GM19324 (cell line): ENCODE data around the gene STK11.
"Not testable (repeated sequence)": the region's sequence is repeated elsewhere in the genome, so short reads cannot be mapped to it uniquely, and the experiment has no call there.

Source experiments
- ATAC-seq: cut with Tn5 transposase; IDR thresholded peaks from one replicate; pipeline ENCODE4 v1.9.1; 2021; ENCODE audit warnings: mild to moderate bottlenecking, moderate library complexity; ENCODE audit not compliant: unreplicated experiment, low FRiP score

STK11 gene

DNA sequence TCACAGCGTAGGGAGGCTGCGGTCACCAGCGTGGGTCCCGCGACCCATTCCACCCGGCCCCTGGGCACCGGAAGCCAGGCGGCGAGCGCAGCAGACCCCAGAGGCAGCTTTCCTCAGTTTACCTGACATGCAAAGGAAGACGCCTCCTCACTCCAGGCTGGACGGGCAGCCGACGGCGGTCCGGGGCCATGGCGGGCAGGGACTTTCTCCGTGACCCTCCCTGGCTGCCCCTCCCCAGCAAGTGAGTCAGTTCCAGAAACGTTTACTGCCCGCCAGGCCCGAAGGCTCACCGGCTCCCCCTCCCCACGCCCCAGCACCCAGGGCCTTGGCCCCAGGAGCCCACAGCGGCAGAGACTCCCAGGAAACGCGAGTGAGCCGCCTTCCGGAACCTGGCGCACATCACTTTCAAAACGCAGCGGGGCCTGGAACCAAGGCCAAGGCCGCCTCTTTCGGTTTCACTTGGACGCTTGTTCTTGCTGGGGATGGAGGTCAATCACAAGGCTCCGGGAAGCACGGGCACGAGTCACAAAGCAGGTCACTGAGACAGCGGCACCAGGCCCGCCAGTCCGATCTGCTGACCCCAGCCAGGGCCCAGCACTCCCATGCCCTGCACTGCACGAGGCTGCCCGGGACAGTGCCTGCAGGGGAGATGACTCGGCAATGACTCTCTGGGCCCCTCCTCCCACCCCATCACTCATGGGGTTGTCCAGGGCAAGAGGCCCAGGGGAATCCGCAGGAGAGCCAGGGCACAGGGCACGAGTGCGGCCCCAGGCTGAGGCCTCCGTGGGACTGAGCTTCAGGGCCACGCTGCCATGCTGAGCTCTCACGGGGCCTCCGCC lies 36.8 kb upstream of the STK11 start:
- no peak for ATAC-seq

DNA sequence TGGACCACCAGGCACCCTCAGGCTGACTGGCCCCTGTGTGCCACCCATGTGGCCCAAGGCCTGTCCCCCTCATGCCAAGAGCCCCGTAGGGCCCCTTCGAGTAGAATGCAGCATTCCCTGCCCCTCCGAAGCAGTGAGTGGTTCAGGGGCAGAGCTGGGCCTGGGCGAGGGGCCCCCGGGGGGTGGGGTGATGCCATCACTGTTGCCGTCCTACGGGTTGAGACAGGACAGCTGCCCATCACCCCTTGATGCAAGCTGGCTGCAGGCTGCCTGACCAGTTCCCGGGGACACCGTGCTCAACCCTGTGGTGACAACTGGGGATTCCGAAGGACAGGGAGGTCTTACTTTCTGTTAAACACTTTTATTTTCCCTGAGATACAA lies 36.2 kb upstream of the STK11 start:
- ATAC-seq: no peak

DNA sequence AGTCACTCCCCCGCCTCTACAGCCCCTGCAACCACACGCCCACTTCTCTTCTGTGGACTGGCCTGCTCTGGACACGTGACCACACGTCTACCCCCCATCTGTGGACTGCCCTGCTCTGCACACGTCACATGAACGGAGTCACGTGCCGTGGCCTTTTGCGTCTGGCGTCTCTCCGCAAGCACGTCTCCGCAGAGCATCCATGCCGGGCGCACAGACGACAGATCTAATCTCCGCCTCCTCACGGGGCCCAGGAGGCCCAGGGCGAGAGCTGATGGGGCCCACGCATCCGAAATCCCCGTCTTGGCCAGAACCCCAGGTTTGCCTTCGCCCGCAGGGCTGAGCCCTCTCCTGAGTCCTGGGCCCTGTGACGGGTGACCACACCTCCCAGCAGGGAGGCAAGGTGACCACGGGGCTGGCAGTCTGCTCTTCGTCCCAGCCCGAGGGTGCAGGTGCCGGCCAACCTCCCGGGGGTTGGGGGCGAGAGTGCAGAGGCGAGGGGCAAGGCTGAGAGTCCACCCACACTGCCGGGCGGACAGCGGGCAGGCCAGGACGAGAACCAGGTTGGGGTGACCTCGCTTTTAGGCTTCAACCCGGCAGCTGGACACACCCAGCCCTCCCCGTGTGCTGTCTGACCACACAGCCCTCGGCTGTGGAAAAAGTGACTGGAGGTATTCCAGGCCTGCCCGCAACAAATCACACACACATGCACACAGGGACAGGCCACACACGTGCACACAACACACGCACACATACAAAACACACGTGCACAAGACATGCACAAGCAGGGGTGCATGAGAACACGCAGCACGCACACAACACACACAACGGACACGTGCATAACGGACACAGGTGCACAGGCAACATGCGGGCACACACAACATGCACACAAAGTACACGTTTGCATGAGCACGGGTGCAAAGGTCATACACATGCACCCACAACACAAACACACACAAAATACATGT lies 35.4 kb upstream of the STK11 start:
- ATAC-seq: no peak

DNA sequence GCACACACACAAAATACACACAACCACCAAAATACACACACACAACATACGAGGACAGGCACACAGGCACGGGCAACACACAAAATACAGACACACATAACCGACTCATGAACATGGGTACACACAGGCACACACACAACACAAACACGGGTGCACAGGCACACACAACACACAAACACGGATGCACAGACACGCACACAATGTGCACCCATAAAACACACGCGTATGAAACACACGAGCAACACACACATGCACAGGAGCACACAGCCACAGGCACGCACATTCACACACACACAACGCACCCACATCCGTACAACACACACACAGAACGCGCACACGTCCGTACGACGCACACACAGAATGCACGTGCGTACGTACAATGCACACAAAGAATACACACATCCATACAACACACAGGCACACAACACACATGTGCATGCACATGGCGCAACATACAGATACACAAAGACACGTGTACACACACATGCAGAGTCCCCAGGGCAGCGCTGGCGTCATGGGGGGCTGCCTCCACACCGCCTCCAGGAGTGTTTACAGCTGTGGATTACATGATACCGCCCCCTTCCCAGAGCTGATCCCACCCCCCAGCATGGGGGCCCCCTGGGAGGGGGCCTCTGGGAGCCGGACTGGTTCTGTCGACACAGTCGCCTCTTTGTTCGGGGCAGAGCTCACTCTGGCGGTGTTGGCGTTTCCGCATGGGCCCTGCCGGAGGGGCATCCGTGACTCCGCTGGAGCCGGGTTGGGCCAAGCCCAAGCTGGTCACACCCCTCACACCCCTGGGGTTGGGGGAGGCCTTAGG lies 34.4 kb upstream of the STK11 start:
- ATAC-seq: no peak

DNA sequence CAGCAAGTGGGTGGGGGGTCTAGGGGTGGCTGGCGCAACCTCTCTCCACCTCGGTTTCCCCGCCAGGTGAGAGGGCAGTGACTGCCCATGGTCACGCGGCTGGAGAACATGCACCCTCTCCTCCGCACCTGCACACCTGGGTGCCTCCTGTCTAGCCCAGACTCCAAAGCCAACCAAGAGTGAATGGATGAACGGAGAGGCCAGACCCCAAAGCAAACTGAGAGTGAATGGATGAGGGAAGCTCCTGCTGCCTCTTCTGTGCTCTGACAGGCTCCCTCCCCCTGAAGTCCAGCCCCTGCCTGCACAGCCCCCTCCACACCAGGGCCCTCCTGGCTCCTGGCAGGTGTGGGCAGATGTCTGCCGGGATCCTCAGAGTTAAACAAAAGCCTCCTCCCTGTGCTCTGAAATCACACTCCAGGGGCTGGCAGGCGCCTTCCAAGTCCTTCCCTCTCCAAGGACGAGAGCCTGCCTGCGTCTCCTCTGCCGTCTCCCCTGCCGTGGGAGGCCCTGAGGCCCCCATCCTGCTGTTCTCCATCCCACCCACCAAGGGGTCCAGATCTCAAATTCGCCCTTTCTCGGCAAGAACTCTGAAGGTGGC lies 33.7 kb upstream of the STK11 start:
- ATAC-seq: no peak

DNA sequence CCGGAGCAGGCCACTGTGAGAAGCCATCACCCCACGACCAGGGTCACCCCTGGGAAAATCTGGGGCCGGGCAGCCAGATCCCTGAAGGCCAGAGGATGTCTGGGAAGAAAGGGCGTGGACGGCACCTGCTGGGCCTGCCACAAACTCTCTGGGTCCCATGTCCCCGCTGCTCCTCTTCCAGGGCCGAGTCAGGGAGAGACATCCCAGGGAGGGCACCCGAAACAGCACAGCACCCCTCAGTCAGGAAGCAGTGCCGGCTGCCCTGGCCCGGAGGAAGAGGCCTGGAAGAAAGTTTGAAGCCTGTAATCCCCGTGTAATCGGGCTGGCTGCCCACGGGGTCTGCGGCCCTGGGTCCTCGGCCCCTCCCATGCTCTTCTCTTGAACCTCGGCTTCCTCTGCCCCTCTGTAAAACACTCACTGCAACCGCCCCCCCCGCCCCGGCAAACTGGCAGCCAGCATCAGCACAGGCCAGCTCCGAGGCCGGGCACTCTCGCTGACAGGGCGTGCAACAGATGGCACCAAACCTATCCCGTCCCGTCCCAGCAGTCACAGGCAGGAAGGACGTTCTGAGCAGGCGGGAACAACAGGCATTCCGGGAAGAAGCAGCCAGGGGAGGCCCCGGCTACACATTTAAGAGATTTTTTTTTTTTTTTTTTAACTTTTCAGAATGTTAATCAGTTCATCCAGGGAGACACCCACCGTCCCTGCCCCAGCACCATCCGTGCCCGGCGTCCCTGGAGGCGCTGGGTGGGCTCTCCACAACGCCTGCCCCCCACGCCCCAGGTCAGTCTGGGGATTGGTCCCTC lies 33.0 kb upstream of the STK11 start:
- no peak for ATAC-seq

DNA sequence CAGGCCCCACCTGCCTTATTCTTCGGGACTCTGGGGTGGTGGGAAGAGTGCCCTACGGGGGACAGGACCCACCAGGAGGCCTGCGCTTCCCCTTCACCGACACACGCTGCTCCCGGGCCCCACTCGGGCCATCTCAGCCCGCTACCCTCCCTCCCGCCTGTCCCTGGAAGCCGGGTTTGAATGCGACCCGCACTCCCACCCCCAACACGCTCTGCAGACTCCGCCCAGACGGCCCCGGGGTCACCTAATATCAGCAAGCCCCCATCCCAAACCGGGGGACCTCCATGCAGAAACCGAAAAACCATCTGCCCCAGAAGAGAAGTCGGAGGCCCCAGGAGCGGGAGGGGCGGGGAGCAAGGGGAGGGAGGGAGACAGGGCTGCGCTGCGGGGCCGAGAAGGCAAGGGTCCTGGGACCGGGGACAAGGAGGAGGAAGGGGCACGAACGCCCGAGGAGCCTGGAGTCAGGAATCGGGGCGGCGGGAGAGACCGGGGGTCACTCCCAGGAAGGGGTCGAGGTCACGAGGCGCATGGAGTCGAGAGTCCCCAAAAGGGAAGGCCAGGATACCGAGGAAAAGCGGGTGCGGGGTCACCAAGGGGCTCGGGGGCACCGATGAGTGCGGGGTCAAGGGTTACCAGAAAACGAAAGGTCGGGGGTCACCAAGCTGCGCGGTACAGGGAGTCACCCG lies 32.3 kb upstream of the STK11 start:
- ATAC-seq: peak; percentile 9

DNA sequence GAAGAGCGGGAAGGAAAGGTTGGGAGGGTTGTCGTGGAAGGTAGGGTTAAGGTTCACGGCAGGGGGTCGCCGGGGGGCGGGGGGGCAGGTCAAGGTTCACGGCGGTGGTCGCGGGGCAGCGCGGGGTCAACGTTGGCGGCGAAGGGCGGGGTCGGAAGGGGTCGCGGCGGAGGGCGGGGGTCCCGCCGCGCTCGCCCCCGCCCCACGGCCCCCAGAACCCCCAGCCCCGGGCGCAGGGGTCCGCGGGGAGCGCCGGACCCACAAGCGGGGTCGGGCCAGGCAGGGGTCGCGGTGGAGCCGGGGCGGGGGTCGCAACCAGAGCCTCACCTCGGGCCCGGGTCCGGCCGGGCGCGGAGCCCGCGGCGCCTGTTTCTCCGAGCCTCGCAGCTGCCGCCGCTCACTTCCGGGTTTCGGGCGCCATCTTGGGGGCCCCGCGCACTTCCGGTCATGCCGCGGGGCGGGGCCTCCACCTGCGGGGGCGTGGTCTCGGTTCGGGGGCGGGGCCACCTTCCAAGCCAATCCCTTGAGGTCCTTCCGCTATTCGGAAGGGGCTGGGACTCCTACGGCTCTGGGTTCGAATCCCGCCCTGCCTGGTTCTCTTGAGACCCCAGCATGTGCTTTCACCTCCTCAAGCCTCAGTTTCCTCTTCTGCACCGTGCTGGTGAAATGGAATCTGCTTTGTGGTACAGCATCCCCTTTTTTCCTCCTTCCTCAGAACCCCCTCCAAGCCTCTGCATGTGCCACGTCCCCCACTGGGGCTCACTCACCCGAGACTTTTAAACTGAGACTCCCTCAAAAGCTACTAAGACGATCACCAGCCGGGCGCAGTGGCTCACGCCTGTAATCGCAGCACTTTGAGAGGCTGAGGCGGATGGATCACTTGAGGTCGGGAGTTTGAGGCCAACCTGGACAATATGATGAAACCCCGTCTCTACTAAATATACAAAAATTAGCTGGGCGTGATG lies 31.5 kb upstream of the STK11 start, which contains the start of gene SBNO2:
Gene SBNO2 (minus strand): TSS at position 424 of the 965 bp plus-strand sequence. CDS start 19,992 bp downstream, outside the sequence.
- ATAC-seq: peak; percentile 68

DNA sequence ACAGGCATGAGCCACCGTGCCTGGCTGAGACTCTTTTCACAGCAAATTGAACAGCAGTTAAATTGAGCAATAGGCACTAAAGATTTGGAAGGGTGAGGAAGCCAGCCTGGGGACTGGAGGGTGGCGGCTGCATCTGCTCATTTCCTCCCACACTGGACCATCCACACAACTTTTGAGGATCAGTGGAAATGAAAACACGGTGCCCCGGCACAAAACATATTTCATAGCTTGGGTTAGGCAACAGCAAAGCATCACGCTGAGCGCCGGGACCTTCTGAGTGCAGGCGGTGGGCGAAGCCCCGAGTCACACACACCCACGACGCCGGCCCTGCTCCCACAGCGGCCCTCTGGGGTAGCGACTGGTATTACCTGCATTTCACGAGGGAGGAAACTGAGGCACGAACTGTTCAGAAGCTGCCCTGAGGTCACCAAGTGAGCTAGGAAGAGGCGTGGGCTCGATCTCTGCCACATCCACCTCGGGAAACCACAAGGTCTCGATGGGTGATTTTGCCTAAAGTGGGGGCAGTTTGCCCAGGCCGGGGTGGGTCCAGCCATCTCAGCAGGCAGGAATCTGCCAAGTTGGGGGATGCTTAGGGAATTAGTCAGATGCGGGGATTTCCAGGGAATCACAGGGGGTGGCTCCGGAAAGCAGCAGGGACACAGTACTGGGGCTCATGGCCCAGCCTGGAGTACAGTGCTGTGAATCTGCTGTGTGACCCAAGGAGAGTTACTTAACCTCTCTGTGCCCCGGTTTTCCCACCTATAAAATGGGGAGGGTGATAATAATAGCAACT lies 28.1 kb upstream of the STK11 start:
- ATAC-seq: no peak

DNA sequence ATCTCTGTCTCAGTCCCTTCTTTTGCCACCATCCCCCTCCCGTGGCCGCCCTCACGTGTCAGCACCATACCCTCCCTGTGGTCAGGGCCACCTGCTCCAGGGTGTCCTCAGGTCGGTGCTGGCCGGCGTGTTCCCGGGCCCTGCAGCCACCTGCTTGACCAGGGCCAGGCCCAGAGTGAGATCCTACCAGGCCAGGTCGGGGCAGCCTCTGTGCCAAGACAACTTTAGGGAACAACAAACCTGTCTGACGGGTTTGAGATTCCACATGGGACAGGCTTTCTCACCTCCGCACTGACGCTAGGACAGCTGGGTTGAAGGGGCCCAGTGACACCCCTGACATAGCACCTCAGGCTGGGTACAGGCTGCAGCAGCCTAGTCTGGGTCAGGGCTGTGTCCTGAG lies 24.0 kb upstream of the STK11 start:
- no peak for ATAC-seq

DNA sequence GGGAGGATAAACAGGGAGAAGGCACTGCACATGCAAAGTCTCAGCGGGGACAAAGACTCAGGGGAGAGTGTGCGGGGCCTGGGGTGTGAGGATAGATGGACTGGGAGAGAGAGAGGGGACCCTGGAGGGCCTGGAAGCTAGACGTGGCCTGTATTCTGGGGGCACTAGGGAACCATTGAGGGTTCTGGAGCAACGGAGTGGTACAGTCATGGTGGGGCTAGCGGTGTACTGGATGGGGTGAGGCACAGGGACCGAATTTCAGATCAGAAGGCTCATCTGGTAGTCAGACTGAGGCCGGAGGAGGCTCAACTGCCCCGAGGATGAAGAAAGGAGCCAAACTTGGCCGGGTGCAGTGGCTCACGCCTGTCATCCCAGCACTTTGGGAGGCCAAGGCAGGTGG lies 23.5 kb upstream of the STK11 start:
- no peak for ATAC-seq

DNA sequence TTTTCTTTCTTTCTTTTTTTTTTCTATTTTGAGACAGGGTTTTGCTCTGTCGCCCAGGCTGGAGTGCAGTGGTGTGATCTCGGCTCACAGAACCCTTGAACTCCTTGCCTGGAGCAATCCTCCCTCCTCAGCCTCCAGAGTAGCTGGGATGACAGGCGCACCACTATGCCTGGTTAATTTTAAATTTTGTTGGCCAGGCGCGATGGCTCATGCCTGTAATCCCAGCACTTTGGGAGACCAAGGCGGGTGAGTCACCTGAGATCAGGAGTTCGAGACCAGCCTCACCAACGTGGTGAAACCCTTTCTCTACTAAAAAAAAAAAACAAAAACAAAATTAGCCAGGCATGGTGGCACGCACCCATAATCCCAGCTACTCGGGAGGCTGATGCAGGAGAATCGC lies 22.9 kb upstream of the STK11 start:
- no peak for ATAC-seq

DNA sequence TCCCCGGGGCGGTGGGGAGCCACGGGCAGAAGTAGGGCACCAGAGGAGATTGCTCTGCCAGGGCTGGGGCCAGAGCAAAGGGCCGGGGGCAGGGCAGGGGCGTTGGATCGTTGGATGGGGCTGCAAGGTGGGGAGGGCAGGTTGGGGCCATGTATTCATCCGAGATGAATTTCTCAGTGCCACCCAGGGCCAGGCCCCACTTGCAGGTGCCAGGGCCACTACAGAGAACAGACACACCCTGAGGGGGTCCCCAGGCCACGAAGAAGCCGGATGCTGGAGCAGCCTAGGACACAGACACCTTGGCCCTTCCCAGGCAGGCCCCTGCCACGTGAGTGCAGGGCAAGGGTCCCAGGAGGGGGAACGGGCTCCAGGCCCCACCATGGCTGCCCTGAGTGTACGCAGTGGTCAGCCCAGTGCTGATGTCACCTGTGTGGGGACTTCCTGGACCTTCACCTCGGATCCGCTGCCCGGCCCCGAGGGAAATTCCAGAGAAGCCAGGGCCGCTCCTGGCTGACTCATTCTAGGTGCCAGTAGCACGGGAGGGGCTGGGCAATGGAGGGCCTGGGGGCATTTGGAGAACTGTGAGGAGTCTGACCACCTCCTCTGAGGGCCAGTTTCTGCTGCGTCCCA lies 21.9 kb upstream of the STK11 start:
- ATAC-seq: no peak

DNA sequence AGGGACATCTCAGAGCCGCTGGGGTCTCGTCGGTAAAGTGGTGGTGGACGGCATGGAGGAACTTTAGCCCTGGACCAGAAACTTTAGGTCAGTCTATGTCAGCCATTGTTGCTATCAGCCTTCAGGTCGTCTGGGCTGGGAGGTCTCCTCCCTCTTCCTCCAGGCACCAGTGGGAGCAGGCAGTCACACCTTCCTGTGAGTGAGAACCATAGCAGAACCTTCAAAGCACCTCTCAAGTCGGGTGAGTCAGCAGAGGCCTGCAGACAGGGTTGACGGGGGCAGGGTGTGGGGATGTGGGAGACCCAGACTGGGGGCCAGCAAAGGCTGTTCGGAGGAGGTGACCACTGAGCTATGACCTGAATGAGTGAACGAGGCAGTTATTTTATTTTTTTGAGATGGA lies 16.2 kb upstream of the STK11 start:
- no peak for ATAC-seq

DNA sequence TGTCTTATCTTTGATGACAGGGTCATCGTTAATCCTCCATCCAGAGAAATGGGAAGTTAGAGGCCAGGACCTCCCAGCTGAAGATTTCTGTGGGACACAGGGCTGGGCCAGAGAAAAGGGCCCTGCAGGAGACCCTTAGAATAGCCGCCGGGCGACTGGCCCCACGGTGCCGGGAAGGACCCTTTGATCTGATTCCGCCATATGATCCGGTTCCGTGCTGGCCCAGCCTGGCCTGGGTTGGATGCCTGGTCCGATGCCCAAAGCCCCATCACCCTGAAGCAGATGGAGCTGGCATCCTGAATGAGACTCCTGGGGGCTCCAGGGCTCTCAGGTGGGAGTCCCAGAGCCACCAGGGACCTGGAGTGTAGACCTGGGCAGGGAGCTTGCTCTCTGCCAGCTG lies 6.0 kb upstream of the STK11 start:
- no peak for ATAC-seq

DNA sequence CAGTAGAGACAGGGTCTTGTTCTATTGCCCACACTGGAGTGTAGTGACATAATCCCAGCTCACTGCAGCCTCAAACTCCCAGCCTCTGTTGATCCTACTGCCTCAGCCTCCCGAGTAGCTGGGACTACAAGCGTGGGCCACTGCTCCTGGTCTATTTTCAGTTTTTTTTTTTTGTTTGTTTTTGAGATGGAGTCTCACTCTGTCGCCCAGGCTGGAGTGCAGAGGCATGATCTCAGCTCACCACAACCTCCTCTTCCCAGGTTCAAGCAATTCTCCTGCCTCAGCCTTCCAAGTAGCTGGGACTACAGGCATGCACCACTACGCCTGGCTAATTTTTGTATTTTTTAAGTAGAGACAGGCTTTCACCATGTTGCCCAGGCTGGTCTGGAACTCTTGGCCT lies 5.0 kb upstream of the STK11 start:
- not testable (repeated sequence) for ATAC-seq
